Stimulated activated CD8-positive, alpha-beta memory T cell treated with anti-CD3 and anti-CD28 coated beads, Interleukin-15, amount 100 ng/mL, for 48 hours (primary cell): ENCODE results near the gene MYEOV.

Experiments
- DNase-seq, 2 donors: peaks; one replicate each; pipeline ENCODE4 v3.0.0-alpha.2; 2020; ENCODE audit warnings: low read depth in 2 of 2

MYEOV gene

GRCh38 chr11:69293819-69294505, at the start of gene MYEOV:
TSS of gene MYEOV (plus strand) at chr11:69294155. CDS start at chr11:69295355, 1,200 bp downstream.
- peak in 1 of 2 donors; percentile 25 for DNase-seq

- no peak for DNase-seq
Observed at GRCh38 chr11:69244266-69244665, 49.7 kb upstream of the MYEOV start.

- no peak for DNase-seq
Observed at GRCh38 chr11:69245041-69245440, 48.9 kb upstream of the MYEOV start.

GRCh38 chr11:69245491-69246345, 48.2 kb upstream of the MYEOV start:
- no peak for DNase-seq

- DNase-seq, result no peak
Observed at GRCh38 chr11:69249311-69250185, 44.4 kb upstream of the MYEOV start.

- DNase-seq, result no peak
Observed at GRCh38 chr11:69250186-69251056, 43.5 kb upstream of the MYEOV start.

GRCh38 chr11:69251057-69251393, 42.9 kb upstream of the MYEOV start:
- DNase-seq, result no peak

GRCh38 chr11:69251639-69252489, 42.1 kb upstream of the MYEOV start:
- no peak for DNase-seq

- no peak for DNase-seq
Observed at GRCh38 chr11:69252490-69252837, 41.5 kb upstream of the MYEOV start.

GRCh38 chr11:69253028-69253427, 40.9 kb upstream of the MYEOV start:
- DNase-seq, result no peak

GRCh38 chr11:69257134-69257533, 36.8 kb upstream of the MYEOV start:
- DNase-seq, result no peak

GRCh38 chr11:69257838-69258658, 35.9 kb upstream of the MYEOV start:
- DNase-seq, result no peak

GRCh38 chr11:69259096-69259495, 34.9 kb upstream of the MYEOV start:
- no peak for DNase-seq

- no peak for DNase-seq
Observed at GRCh38 chr11:69260622-69261021, 33.3 kb upstream of the MYEOV start.

- no peak for DNase-seq
Observed at GRCh38 chr11:69261116-69261515, 32.8 kb upstream of the MYEOV start.

- no peak for DNase-seq
Observed at GRCh38 chr11:69262918-69263735, 30.8 kb upstream of the MYEOV start.

- DNase-seq, result no peak
Observed at GRCh38 chr11:69263736-69264052, 30.3 kb upstream of the MYEOV start.

GRCh38 chr11:69264486-69264885, 29.5 kb upstream of the MYEOV start:
- no peak for DNase-seq

- DNase-seq, result no peak
Observed at GRCh38 chr11:69265210-69265609, 28.7 kb upstream of the MYEOV start.
